ENCODE results near the gene HSD11B1L. TPM values are rescaled to one million over a fixed set of nuclear protein-coding genes. Genes with fewer than 3 reads are reported as not detected.

Gene HSD11B1L
- total and polyA plus RNA-seq, 2 donors (not counting 1 experiment from before 2014, with no cell fraction given), result 1.8 to 4.6 TPM

DNA sequence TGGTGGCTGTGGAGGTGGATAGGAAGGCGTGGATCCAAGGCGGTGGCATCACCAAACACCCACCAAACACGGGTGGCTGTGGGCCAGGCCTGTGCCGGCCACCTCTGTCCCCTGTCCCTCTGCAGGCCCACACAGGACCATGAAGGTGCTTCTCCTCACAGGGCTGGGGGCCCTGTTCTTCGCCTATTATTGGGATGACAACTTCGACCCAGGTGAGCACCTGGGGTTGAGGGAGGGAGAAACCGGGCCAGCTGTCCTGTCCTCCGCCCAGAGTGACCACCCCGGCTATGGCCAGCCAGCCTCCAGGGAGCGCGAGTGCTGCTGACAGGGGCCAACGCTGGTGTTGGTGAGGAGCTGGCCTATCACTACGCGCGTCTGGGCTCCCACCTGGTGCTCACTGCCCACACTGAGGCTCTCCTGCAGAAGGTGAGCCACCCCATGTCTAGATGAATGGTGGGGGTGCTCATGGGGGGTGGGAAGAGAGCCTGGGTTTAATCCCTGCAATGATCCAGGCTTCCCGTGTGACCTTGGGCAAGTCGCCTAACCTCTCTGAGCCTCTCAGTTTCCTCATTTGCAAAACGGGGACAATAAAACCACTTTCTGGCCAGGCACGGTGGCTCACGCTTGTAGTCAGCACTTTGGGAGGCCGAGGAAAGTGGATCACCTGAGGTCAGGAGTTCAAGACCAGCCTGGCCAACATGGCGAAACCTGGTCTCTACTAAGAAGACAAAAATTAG is 4.0 kb downstream of the HSD11B1L start:
- WGBS (ENCODE audit: insufficient coverage), result 94% methylated on average over 19 of the region's 22 CpGs
- intact Hi-C loops (cut with micrococcal nuclease), result loop anchor here (5.0 to 10.0 kb wide), 2 partner anchors 1662 to 1920 kb away; partner anchors contain the start of genes APBA3, ARHGEF18 and MRPL54
- POLR2A ChIA-PET, result no interaction called here

GRCh38 chr19:5686326-5686646 is 5.5 kb downstream of the HSD11B1L start:
- 6% methylated on average over 16 of the region's 16 CpGs for WGBS (ENCODE audit: insufficient coverage)
- peak overlapping the region; percentile 93 for H3K4me3 Mint-ChIP-seq
- intact Hi-C loops (cut with micrococcal nuclease), result loop anchor here (5.0 to 10.0 kb wide), 2 partner anchors 1661 to 1921 kb away; partner anchors contain the start of genes APBA3, ARHGEF18 and MRPL54
- H3K9me3 ChIP-seq (ENCODE audit: control extremely low read depth in 1 of 3, control insufficient read depth in 2 of 3, insufficient read depth in 1 of 3, low read length in 2 of 3), result peaks cover 0 to 13% (median 0%) of the 10 kb centered on the region in 3 donors
- H3K4me3 ChIP-seq (ENCODE audit: control extremely low read depth in 1 of 5, extremely low read depth in 1 of 5, insufficient read depth in 1 of 5, low read depth in 2 of 5, low read length in 4 of 5), result peak overlapping the region in 4 of 5 experiments; percentile 44 to 71 (median 68)
- ATAC-seq (ENCODE audit: low read depth) (no peak), DNase-seq (no peak)
- peak overlapping the region; percentile 80 for H2AFZ ChIP-seq (ENCODE audit: insufficient read depth, low read depth, low read length, poor library complexity, severe bottlenecking)
- H3K27ac Mint-ChIP-seq, result peak overlapping the region; percentile 92
- peak overlapping the region; percentile 83 for H3K4me2 ChIP-seq (replicated peaks; ENCODE audit: low read depth, low read length, poor library complexity, severe bottlenecking)
- H3K9me3 Mint-ChIP-seq (ENCODE audit: insufficient read depth), result no peaks in the 10 kb centered on the region
- no peaks in the 10 kb centered on the region for H3K36me3 ChIP-seq (replicated peaks in 1 of 2; ENCODE audit: control extremely low read depth in 1 of 2, control insufficient read depth in 1 of 2, extremely low read depth in 1 of 2, insufficient read depth in 2 of 2, low read length in 1 of 2)
- TF ChIP-seq CTCF (IDR thresholded peaks at IDR 0.05) (no peak), EZH2 (IDR thresholded peaks at IDR 0.05; ENCODE audit: borderline replicate concordance, insufficient read depth, low read depth, low read length, poor library complexity, severe bottlenecking) (no peak)
- H3K4me1 ChIP-seq (ENCODE audit: control insufficient read depth in 2 of 2, insufficient read depth in 2 of 2, low read length in 2 of 2), result peaks cover 13 to 32% of the 10 kb centered on the region in 2 donors
- H3K27ac ChIP-seq (ENCODE audit: low read length in 2 of 2), result peak overlapping the region; percentile 56 to 76
- no peaks in the 10 kb centered on the region for H3K27me3 ChIP-seq (replicated peaks in 1 of 4; ENCODE audit: control extremely low read depth in 1 of 4, control insufficient read depth in 3 of 4, insufficient read depth in 4 of 4, low read length in 3 of 4)
- POLR2A ChIA-PET, result interaction anchor here (0.6 to 1.9 kb wide), 5 partner anchors 9 to 1924 kb away, joined by 3 to 13 read pairs (median 4); partner anchors contain the start of genes LONP1, SAFB and SAFB2
- H3K27me3 Mint-ChIP-seq, result no peaks in the 10 kb centered on the region
- peak overlapping the region; percentile 70 for H3K9ac ChIP-seq (ENCODE audit: low read length)
- peaks cover 13% of the 10 kb centered on the region for H3K79me2 ChIP-seq (ENCODE audit: control insufficient read depth, insufficient read depth, low read length)
- peaks cover 13% of the 10 kb centered on the region for H4K20me1 ChIP-seq (ENCODE audit: control insufficient read depth, insufficient read depth, low read length, poor library complexity, severe bottlenecking)
- CTCF ChIA-PET, result interaction anchor here (1.5 to 1.6 kb wide), 5 partner anchors 10 to 65 kb away, joined by 3 to 10 read pairs (median 3); partner anchors contain the start of genes CATSPERD and LONP1
- peaks cover 42% of the 10 kb centered on the region for H3K4me1 Mint-ChIP-seq

More for the DNA sequence above, 4.0 kb downstream of the HSD11B1L start:
- H3K79me2 ChIP-seq (ENCODE audit: control insufficient read depth, insufficient read depth, low read length), result peaks cover 3% of the 10 kb centered on the region
- no peaks in the 10 kb centered on the region for H3K36me3 ChIP-seq (replicated peaks in 1 of 2; ENCODE audit: control extremely low read depth in 1 of 2, control insufficient read depth in 1 of 2, extremely low read depth in 1 of 2, insufficient read depth in 2 of 2, low read length in 1 of 2)
- no peaks in the 10 kb centered on the region for H3K9me3 Mint-ChIP-seq (ENCODE audit: insufficient read depth)
- no peak overlapping the region for H3K27ac ChIP-seq (ENCODE audit: low read length in 2 of 2)
- no peak for TF ChIP-seq EZH2 (IDR thresholded peaks at IDR 0.05; ENCODE audit: borderline replicate concordance, insufficient read depth, low read depth, low read length, poor library complexity, severe bottlenecking)
- CTCF ChIA-PET, result no interaction called here
- no peak overlapping the region for H2AFZ ChIP-seq (ENCODE audit: insufficient read depth, low read depth, low read length, poor library complexity, severe bottlenecking)
- H3K9ac ChIP-seq (ENCODE audit: low read length), result no peak overlapping the region
- H3K4me1 Mint-ChIP-seq, result peaks cover 36% of the 10 kb centered on the region
- H3K27me3 ChIP-seq (replicated peaks in 1 of 4; ENCODE audit: control extremely low read depth in 1 of 4, control insufficient read depth in 3 of 4, insufficient read depth in 4 of 4, low read length in 3 of 4), result no peaks in the 10 kb centered on the region
- H3K4me1 ChIP-seq (ENCODE audit: control insufficient read depth in 2 of 2, insufficient read depth in 2 of 2, low read length in 2 of 2), result peaks cover 18 to 27% of the 10 kb centered on the region in 2 donors
- H3K27me3 Mint-ChIP-seq, result no peaks in the 10 kb centered on the region
- peaks cover 0 to 15% (median 0%) of the 10 kb centered on the region in 3 donors for H3K9me3 ChIP-seq (ENCODE audit: control extremely low read depth in 1 of 3, control insufficient read depth in 2 of 3, insufficient read depth in 1 of 3, low read length in 2 of 3)
- no peak overlapping the region for H3K4me3 Mint-ChIP-seq
- H3K4me2 ChIP-seq (replicated peaks; ENCODE audit: low read depth, low read length, poor library complexity, severe bottlenecking), result no peak overlapping the region
- no peak overlapping the region for H3K4me3 ChIP-seq (ENCODE audit: control extremely low read depth in 1 of 5, extremely low read depth in 1 of 5, insufficient read depth in 1 of 5, low read depth in 2 of 5, low read length in 4 of 5)
- ATAC-seq (ENCODE audit: low read depth) (no peak), DNase-seq (no peak)
- no peak overlapping the region for H3K27ac Mint-ChIP-seq
- H4K20me1 ChIP-seq (ENCODE audit: control insufficient read depth, insufficient read depth, low read length, poor library complexity, severe bottlenecking), result no peaks in the 10 kb centered on the region
